ENCODE results near the gene DRAP1.

GRCh38 chr11:65946655-65947054 is 27.4 kb downstream of the DRAP1 start:
- TF ChIP-seq CTCF (IDR thresholded peaks at IDR 0.05) (no peak), POLR2A (IDR thresholded peaks at IDR 0.05) (no peak)
